HG03095 (cell line): ENCODE data around the gene TYW5.

Experiments used
- ATAC-seq: cut with Tn5 transposase; IDR thresholded peaks from one replicate; pipeline ENCODE4 v1.9.1; 2021; ENCODE audit warnings: moderate library complexity; ENCODE audit not compliant: unreplicated experiment

Gene TYW5

DNA sequence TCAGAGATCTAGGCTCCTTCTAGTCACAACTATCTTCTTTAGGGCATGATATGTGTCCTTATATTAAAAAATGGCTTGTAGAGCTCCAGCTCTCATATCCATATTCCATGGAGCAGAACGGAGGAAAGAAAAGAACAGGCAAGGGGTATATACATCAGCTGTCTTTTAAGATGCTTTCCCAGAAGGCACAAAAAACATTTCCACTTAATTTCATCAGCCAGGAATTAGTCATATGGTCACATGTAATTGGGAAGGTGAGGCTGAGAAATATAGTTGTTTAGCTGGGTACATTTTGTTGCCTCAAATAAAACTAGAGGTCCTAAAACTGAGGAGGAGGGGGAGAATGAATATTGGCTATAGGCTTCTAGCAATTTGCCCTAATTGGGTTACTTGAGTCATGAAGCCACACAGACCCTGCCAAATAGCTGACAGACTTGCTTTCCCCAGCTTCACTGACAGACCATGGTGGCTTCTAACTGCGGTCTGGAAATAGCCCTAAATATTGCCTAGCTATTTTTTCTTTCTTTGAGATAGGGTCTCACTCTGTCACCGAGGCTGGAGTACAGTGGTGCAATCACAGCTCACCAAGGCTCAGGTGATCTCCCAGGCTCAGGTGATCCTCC lies 20.1 kb upstream of the TYW5 start:
- ATAC-seq: no peak

DNA sequence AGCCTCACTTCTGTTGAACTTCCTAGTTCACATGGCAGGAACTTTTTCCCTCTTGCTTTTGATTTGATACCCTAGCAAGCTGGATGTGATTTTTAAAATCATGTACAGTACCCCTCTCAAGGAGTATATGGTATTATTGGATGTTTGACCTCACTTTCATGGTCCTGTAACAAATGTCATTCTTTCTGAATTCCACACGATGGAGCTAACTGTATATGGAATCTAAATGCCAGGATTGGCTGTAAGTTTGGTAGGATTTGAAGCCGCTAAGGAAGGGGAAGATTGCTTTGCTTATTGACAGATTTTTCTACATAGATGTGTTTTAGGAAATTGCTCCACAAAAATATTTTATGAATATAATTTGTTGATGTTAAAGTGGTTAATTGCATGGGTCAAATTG lies 18.4 kb upstream of the TYW5 start:
- ATAC-seq: no peak

GRCh38 chr2:199972088-199972626 lies 16.9 kb upstream of the TYW5 start:
- ATAC-seq: no peak

- no peak for ATAC-seq
Measured at GRCh38 chr2:199968126-199968525, 12.8 kb upstream of the TYW5 start.

GRCh38 chr2:199966976-199967375 lies 11.7 kb upstream of the TYW5 start:
- no peak for ATAC-seq

DNA sequence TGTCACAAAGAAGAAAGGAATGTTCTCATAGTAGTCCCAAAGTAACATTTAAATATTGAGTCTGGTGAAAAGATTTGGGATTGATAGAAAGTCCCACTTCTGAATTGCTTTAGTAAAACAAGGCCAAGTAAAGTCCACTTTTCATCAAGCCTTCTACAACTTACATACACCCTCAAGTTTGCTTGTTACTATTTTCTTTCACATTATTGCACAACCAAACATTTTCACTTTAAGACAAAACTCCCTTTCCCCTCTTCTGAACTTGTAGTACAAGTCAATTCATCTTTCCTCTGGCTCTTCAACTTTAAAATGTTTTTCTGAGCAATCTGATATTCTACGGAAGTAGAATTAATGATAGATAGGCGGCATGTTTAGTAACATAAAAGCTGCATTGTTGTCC lies 11.1 kb upstream of the TYW5 start:
- no peak for ATAC-seq

DNA sequence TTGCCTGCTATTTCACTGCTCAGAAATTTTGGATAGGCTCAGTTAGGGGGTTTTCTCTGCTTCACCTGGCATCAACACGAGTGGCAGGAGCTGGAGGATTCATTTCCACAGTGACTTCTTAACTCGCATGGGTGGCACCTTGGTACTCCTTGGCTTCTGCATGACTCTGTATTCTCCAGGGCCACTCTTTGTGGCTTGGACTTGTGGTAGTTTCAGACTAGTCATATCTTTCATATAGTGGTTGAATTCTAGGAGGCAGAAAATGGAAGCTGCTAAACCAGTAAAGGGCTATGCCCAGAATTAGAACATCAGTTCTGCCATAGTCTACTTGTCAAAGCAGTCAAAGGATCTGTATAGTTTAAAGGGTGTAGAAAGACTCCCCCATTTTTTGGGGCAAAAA lies 6.9 kb upstream of the TYW5 start:
- no peak for ATAC-seq

GRCh38 chr2:199958014-199958413 lies 2.7 kb upstream of the TYW5 start:
- no peak for ATAC-seq

- no peak for ATAC-seq
Measured at GRCh38 chr2:199956062-199956380, 730 bp upstream of the TYW5 start.

DNA sequence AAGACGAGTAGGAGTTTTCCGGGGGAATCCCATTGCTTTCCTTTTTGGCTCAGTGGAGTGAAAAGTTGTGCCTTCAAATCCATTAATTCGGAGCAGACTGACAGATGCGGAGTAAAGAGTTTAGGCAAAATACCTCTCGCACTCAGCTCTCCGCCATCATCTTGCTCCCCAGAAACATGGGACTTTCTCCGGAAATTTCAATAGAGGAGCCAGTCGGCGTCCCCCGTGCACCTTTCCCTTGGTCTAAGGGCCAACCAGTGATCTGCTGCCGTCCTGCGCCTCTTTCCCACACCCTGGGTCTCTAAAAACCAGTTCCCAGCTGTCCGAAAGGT lies 318 bp downstream of the TYW5 start:
- peak; percentile 38 for ATAC-seq

DNA sequence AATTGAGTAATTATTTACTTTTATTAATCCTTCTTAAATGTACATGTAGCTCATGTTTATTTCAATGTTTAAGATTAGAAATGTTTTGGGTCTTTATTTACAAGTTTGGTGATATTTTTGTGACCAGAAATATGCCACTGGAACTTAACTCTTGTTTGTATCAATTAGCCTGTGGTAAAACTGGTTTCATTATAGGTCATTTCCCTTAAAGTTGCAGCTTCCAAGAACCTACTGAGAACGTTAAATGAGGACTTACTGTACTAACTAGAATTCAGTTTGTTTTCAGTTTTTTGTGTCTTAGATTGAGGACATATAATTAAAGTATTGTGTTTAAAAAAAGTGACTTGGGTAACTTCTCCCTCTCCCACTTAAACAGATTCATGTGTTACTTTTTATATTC lies 4.3 kb downstream of the TYW5 start:
- no peak for ATAC-seq

- no peak for ATAC-seq
Measured at GRCh38 chr2:199950396-199950795, 4.9 kb downstream of the TYW5 start.

GRCh38 chr2:199946836-199947235 lies 8.5 kb downstream of the TYW5 start:
- ATAC-seq: no peak

- no peak for ATAC-seq
Measured at GRCh38 chr2:199946196-199946595, 9.1 kb downstream of the TYW5 start.

DNA sequence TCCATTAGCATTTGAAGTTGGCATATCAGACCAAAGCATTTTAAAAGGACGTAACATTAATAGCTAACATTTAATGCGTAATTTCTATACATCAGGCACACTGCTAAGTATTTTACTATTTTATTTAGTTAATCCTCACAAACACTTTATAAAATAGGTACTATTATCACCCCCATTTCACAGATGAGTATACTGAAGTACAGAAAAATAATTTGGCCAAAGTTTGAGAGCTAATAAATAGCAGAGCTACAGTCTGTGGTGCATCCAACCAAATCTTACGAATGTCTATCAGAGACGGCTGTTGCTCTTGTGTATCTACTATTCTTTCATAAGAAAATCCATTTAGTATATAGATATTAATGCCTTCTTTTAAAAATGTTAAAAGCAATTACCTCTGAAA lies 11.9 kb downstream of the TYW5 start:
- no peak for ATAC-seq

DNA sequence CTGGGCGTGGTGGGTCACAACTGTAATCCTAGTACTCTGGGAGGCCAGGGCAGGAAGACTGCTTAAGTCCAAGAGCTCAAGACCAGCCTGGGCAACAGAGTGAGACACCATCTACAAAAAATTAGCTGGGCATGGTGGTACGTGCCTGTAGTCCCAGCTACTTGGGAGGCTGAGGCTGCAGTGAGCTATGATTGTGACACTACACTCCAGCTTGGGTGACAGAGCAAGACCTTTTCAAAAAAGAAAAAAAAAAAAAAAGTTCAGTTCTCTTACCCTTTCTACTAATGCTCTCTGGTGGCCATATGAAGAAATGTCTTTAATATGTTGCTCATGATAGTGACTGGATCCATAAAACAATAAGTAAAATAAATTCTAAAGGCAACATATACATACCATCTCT lies 14.9 kb downstream of the TYW5 start:
- ATAC-seq: no peak

DNA sequence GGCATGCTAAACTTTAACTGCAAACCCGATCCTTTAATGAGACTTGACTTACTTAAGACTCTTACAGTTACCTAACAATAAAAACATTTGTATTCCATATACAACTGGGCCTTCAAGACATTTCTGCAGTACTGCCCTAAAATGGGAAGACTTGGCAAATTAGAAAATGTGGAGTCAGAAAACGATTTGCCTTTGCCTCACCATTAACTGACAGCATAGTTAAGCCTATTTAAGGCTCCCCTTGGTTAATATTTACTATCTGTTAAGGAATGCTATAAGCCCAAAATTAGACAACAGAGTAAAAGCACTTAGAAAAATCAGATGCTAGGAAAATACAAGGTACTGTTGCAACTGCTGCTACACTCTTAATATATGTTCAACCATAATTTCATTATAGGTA lies 18.7 kb downstream of the TYW5 start:
- no peak for ATAC-seq

DNA sequence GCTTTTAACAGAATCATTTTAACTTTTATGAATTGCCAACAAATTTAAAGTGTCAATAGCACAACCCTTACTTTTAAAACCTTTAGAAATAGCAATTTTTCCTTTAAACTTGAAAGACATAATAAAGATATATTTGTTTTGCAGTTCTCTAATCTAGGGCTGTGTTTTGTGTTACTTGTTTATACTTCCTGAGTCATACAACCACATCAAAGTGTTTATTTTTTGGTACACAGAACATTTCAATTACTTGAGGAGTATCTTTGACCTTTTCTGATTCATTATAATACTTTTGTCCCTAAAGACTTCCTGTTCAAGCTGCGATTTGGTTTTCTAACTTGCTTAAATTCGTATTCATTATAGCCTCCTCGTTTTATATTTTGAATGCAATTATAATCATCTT lies 21.8 kb downstream of the TYW5 start:
- ATAC-seq: no peak

GRCh38 chr2:199932312-199932855 lies 22.9 kb downstream of the TYW5 start:
- no peak for ATAC-seq

DNA sequence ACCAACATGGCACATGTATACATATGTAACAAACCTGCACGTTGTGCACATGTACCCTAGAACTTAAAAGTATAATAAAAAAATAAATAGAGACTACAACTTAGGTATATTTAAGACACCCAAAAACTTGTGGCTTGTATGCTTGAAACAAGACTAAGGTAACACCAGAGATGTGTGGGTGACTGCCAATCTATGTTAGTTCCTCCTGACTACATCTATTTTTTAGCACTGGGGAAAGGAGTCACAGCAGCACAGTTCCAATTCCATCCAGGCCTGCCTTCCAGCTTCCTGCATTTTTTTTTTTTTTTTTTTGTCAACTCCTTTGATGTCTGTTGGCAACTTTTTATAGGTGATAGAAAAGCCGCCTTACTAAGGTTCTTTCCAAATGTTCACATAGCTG lies 26.0 kb downstream of the TYW5 start:
- ATAC-seq: no peak

- no peak for ATAC-seq
Measured at GRCh38 chr2:199928626-199929025, 26.7 kb downstream of the TYW5 start.

DNA sequence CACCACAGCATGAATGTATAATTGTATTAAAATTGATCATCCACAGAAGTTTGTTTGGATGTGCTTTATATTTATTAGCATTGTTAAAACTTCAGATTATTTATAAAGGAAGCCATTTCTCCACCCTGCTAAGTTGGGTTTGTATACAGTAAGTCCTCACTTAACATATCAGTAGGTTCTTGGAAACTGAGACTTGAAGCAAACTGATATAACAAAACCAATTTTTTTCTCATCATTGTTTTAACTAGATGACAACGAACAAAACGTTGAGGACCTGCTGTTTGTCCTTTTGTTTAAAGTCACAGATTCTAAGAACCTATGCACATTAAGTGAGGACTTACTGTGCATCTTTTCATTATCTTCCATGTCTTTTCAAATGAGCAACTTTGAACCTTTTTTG lies 27.1 kb downstream of the TYW5 start:
- no peak for ATAC-seq

DNA sequence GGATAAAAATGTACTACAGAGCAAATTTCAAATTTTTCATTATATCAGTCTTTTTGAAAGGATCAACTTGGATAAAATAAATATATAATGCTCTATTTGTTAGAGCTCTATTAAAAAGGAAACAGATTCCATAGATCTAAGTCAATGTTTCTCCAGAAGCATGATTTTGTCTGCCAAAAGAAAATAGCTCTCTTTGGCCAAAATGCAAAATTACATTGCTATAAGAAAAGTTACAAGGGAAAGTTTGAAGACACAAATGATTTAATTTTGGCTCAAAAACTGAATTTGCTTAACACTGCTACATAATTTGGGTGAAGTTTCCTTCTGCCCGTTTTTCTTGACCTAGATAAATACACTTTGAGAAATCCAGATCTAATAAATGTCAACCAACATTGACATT lies 28.5 kb downstream of the TYW5 start:
- no peak for ATAC-seq
